Left ventricle myocardium inferior (tissue), 1 donor: ENCODE data around the gene USP31. TPM values are rescaled to one million over a fixed set of nuclear protein-coding genes. Genes with fewer than 3 reads are reported as not detected.

Source experiments
- DNase-seq: peaks from one replicate; pipeline ENCODE4 v3.0.0-alpha.2; 2020
- H3K27ac ChIP-seq: fragments of 200-600 bp; replicated peaks from 2 replicates; pipeline ENCODE4 v1.8.0; 2021
- H3K27me3 ChIP-seq: fragments of 200-600 bp; 2 replicates; pipeline ENCODE4 v1.8.0; 2021; ENCODE audit warnings: low read depth
- H3K36me3 ChIP-seq: fragments of 200-600 bp; 2 replicates; pipeline ENCODE4 v1.8.0; 2021
- H3K4me1 ChIP-seq: fragments of 200-600 bp; 2 replicates; pipeline ENCODE4 v1.8.0; 2021
- H3K4me3 ChIP-seq: fragments of 200-600 bp; 2 replicates; pipeline ENCODE4 v1.8.0; 2021; ENCODE audit warnings: mild to moderate bottlenecking, moderate library complexity
- H3K9me3 ChIP-seq: fragments of 200-600 bp; replicated peaks from 2 replicates; pipeline ENCODE4 v1.8.0; 2021
- intact Hi-C: fragments of 100-400 bp; cut with micrococcal nuclease; formaldehyde crosslinking; loops from one replicate; pipeline ENCODE4 v1.11.0; 2022
- total RNA-seq: library from RNA; stranded (reverse); fragmentation: NEBNext Ultra II Directional; extraction: Animal tissue kit (Norgen Biotek cat#: 25700); gene quantifications from one replicate; pipeline ENCODE4 v1.2.1, GENCODE V29; 2021
- TF ChIP-seq, protein P1 (sequence below): fragments of 200-600 bp; IDR thresholded peaks from 2 replicates; pipeline ENCODE4 v1.8.0; 2021; ENCODE audit warnings: antibody characterized with exemption, mild to moderate bottlenecking, borderline replicate concordance
- donor health status: DM: no; HTN: yes; CAD: no; lungs with severe emphysema.

Gene USP31
- total RNA-seq, 1 donor from 2014 or later: 28.2 TPM

DNA sequence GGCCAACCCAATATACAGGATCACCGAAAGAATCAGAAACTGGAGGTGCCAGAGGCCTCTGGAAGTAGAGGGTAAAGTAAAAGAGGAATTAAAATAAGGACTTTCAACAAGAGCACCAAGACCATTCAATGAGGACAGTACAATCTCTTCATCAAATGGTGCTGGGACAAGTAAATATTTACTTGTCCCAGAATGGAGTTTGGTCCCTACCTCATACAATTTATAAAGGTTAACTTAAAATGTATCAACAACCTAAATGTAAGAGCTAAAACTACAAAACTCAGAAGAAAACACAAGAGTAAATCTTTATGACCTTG is 56.5 kb downstream of the USP31 start:
- H3K36me3 ChIP-seq: peaks cover 42% of the 10 kb centered on the region
- H3K27me3 ChIP-seq: no peaks in the 10 kb centered on the region
- H3K4me1 ChIP-seq: peaks cover 38% of the 10 kb centered on the region
- DNase-seq: no peak
- TF ChIP-seq, protein P1, sequence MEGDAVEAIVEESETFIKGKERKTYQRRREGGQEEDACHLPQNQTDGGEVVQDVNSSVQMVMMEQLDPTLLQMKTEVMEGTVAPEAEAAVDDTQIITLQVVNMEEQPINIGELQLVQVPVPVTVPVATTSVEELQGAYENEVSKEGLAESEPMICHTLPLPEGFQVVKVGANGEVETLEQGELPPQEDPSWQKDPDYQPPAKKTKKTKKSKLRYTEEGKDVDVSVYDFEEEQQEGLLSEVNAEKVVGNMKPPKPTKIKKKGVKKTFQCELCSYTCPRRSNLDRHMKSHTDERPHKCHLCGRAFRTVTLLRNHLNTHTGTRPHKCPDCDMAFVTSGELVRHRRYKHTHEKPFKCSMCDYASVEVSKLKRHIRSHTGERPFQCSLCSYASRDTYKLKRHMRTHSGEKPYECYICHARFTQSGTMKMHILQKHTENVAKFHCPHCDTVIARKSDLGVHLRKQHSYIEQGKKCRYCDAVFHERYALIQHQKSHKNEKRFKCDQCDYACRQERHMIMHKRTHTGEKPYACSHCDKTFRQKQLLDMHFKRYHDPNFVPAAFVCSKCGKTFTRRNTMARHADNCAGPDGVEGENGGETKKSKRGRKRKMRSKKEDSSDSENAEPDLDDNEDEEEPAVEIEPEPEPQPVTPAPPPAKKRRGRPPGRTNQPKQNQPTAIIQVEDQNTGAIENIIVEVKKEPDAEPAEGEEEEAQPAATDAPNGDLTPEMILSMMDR: no peak
- intact Hi-C loops: no loop called here
- no peaks in the 10 kb centered on the region for H3K9me3 ChIP-seq
- no peak overlapping the region for H3K27ac ChIP-seq
- H3K4me3 ChIP-seq: no peak overlapping the region

DNA sequence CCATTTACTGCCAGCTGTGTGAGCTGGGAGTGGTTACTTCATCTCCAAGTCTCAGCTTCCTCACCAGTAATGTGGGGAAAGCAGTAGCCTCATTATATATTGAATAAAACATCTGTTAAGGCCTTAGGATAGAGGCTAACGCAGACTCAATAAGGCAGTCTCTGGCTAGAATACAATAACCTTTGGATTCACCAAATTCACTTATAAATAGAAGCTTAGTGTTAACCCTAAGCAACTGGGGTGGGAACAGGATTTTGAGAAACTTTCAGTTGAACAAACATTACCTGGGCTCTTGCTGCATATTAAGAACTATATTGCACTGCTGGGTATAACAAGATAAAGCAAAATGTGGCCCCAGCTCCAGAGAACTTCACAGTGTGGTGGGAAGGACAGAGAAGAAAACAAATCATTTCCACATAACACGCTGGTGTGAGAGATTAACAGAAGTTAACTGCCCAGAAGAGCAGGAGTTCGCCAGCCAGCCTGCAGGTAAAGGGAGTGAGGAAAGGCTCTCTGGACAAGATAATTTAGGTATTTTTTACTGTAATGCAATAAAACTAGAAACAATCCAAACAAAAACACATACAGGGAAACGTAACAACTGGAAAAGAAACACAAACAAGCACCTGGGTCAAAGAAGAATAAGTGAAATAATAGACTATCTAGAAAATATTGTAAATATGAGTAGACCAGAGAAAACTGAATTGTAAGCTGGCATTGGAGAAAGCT is 57.0 kb downstream of the USP31 start:
- intact Hi-C loops: no loop called here
- H3K9me3 ChIP-seq: no peaks in the 10 kb centered on the region
- peaks cover 42% of the 10 kb centered on the region for H3K36me3 ChIP-seq
- no peaks in the 10 kb centered on the region for H3K27me3 ChIP-seq
- no peak overlapping the region for H3K27ac ChIP-seq
- H3K4me1 ChIP-seq: peaks cover 43% of the 10 kb centered on the region
- H3K4me3 ChIP-seq: no peak overlapping the region
- DNase-seq: no peak
- TF ChIP-seq, protein P1: no peak

DNA sequence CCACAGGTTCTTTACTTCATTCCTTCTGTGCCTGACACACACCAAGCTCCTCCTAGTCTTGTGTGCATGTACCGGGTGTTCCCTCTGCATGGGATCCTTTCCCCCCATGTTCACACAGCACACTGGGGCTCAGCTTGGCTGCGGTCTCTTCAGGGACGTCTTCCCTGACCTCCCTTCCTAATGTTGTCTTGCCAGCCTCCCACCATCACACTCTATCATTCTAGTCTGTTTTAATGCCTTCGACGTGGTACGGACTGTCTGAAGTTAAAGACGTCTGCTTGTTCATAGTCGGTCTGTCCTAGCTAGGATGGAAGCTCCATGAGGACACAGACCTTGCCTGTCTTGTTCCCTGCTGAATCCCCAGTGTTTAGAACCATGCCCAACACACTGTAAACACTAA is 60.1 kb downstream of the USP31 start:
- DNase-seq: no peak
- intact Hi-C loops: no loop called here
- Histone ChIP-seq H3K4me1 (peaks cover 46% of the 10 kb centered on the region), H3K27ac (peak overlapping the region; percentile 63), H3K27me3 (no peaks in the 10 kb centered on the region), H3K36me3 (peaks cover 50% of the 10 kb centered on the region), H3K9me3 (no peaks in the 10 kb centered on the region), H3K4me3 (no peak overlapping the region)
- TF ChIP-seq, protein P1: no peak

DNA sequence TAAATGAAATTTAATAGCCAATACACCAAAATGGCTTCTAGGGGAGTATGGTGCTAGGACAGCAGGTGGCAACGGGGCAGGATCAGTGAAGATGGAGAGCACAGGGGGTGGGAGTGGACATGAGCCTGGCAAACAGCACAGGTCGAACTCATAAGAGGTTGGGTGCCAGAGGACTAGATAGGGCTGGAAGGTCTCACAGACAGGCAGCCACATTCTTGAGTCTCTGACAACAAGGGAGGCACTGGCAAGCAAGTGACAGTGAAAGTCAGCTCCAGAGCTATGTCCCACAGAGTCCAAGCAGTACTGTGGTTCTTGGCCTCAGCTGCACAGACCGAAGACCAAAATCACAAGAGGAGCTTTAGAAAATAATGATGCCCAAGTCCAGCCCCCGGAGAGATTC is 61.2 kb downstream of the USP31 start:
- no peak overlapping the region for H3K4me3 ChIP-seq
- peak overlapping the region; percentile 63 for H3K27ac ChIP-seq
- DNase-seq: peak; percentile 36
- no peaks in the 10 kb centered on the region for H3K27me3 ChIP-seq
- H3K36me3 ChIP-seq: peaks cover 45% of the 10 kb centered on the region
- H3K4me1 ChIP-seq: peaks cover 50% of the 10 kb centered on the region
- H3K9me3 ChIP-seq: no peaks in the 10 kb centered on the region
- intact Hi-C loops: no loop called here
- TF ChIP-seq, protein P1: no peak

DNA sequence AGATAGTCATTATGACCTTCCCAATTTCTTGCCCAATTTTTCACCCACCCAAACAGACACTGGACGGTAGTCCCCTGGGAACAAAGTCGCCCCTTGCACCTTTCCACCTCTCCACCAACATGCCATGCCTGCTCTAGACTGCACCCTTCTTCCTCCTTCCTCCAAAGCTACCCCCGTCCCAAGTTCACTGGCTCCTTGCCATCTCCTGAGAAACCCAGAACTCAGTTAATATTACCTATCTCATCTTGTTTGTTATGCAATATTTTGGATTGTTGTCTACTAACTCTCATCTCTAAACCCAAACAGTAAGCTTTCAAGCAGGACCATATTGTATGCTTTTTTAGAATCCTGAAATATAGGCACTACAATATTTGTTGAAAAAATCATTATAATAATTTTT is 63.3 kb downstream of the USP31 start:
- H3K4me1 ChIP-seq: peaks cover 55% of the 10 kb centered on the region
- peaks cover 47% of the 10 kb centered on the region for H3K36me3 ChIP-seq
- TF ChIP-seq, protein P1: no peak
- H3K27me3 ChIP-seq: no peaks in the 10 kb centered on the region
- H3K9me3 ChIP-seq: no peaks in the 10 kb centered on the region
- no peak overlapping the region for H3K4me3 ChIP-seq
- intact Hi-C loops: no loop called here
- no peak overlapping the region for H3K27ac ChIP-seq
- no peak for DNase-seq
